Measurements from ENCODE around the gene CDH10. TPM values are rescaled to one million over a fixed set of nuclear protein-coding genes. Genes with fewer than 3 reads are reported as not detected.

The CDH10 gene
- polyA plus RNA-seq, 1 donor from 2014 or later, result 5.3 TPM

DNA sequence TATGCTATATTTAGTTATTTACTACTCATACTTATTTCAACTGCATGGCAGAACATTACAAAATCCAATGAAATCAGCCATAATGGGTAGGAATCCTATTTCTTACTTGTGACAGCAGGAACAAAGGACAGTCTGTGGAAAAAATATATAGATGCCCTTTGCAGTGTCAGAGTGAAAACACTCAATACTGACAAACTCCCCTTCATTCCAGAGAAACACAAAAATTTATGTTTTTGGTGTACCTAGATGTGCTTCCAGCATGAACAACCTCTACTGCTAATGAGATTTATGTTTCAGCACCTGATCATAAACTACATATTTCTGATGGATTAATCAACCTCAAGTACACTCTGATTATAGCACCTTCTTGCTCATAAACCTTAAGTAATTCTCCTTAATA, 132.4 kb downstream of the CDH10 start:
- no peak overlapping the region for H3K27ac ChIP-seq (ENCODE audit: low read length)
- no peak overlapping the region for H3K4me2 ChIP-seq (ENCODE audit: low read length)
- no peaks in the 10 kb centered on the region for H3K9me2 ChIP-seq (ENCODE audit: insufficient read depth, low read length)
- H3F3A ChIP-seq (ENCODE audit: insufficient read depth, low read length, poor library complexity, severe bottlenecking), result no peaks in the 10 kb centered on the region
- H2AFZ ChIP-seq (ENCODE audit: low read depth, low read length), result no peak overlapping the region
- H3K4me3 ChIP-seq (ENCODE audit: low read length), result no peak overlapping the region
- no peaks in the 10 kb centered on the region for H4K20me1 ChIP-seq (ENCODE audit: insufficient read depth)
- H3K79me2 ChIP-seq (replicated peaks; ENCODE audit: insufficient read depth, low read length), result no peaks in the 10 kb centered on the region
- H3K36me3 ChIP-seq (ENCODE audit: insufficient read depth, low read length), result no peaks in the 10 kb centered on the region
- H3K27me3 ChIP-seq (ENCODE audit: insufficient read depth, low read depth, low read length), result no peaks in the 10 kb centered on the region
- H3K9ac ChIP-seq (ENCODE audit: low read length), result no peak overlapping the region
- H3K9me3 ChIP-seq (ENCODE audit: low read length), result no peaks in the 10 kb centered on the region
- no peak for TF ChIP-seq POLR2AphosphoS5 (IDR thresholded peaks at IDR 0.05)

- no peak overlapping the region for H2AFZ ChIP-seq (ENCODE audit: low read depth, low read length)
- H3K4me3 ChIP-seq (ENCODE audit: low read length), result no peak overlapping the region
- no peaks in the 10 kb centered on the region for H3K27me3 ChIP-seq (ENCODE audit: insufficient read depth, low read depth, low read length)
- no peaks in the 10 kb centered on the region for H4K20me1 ChIP-seq (ENCODE audit: insufficient read depth)
- TF ChIP-seq REST (IDR thresholded peaks at IDR 0.05; ENCODE audit: borderline replicate concordance), result no peak
- no peak for TF ChIP-seq EZH2 (IDR thresholded peaks at IDR 0.05; ENCODE audit: borderline replicate concordance, insufficient read depth, low read length, poor library complexity, severe bottlenecking)
- no peak for TF ChIP-seq TAF1 (IDR thresholded peaks at IDR 0.05; ENCODE audit: low read depth)
- TF ChIP-seq EP300 (conservative IDR thresholded peaks at IDR 0.05; ENCODE audit: poor library complexity, severe bottlenecking), result no peak
- TF ChIP-seq MXI1 (conservative IDR thresholded peaks at IDR 0.05; ENCODE audit: poor library complexity, severe bottlenecking), result no peak
- no peak for TF ChIP-seq SMC3 (conservative IDR thresholded peaks at IDR 0.05; ENCODE audit: poor library complexity)
- TF ChIP-seq RAD21 (conservative IDR thresholded peaks at IDR 0.05), result no peak
- no peak for TF ChIP-seq CTCF (IDR thresholded peaks at IDR 0.05; ENCODE audit: poor library complexity, severe bottlenecking)
- TF ChIP-seq POLR2AphosphoS5 (IDR thresholded peaks at IDR 0.05), result no peak
- no peaks in the 10 kb centered on the region for H3F3A ChIP-seq (ENCODE audit: insufficient read depth, low read length, poor library complexity, severe bottlenecking)
- H3K79me2 ChIP-seq (replicated peaks; ENCODE audit: insufficient read depth, low read length), result no peaks in the 10 kb centered on the region
- H3K9me3 ChIP-seq (ENCODE audit: low read length), result no peaks in the 10 kb centered on the region
- H3K9ac ChIP-seq (ENCODE audit: low read length), result no peak overlapping the region
- H3K4me2 ChIP-seq (ENCODE audit: low read length), result no peak overlapping the region
- no peak overlapping the region for H3K27ac ChIP-seq (ENCODE audit: low read length)
- no peaks in the 10 kb centered on the region for H3K9me2 ChIP-seq (ENCODE audit: insufficient read depth, low read length)
- H3K36me3 ChIP-seq (ENCODE audit: insufficient read depth, low read length), result no peaks in the 10 kb centered on the region
These were observed 134.2 kb downstream of the CDH10 start for GRCh38 chr5:24510523-24510988.

DNA sequence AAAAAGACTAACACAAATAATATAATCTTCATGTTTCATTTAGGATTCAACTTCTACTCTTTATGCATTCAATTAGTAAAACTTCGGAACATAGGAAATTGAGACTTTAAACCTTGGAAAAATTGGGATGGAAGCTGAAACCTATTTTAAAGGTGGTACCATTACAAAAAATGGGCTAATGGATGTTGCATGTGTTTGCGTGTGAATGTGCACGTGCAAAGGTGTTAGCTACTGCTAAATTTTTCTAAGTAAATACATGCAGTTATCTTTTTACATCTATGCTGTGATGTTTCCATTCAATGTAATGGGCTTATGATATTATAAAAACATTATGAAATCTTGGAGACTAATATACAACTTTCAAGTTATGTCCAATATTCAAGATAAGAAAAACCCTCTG, 134.8 kb downstream of the CDH10 start:
- H3F3A ChIP-seq (ENCODE audit: insufficient read depth, low read length, poor library complexity, severe bottlenecking), result no peaks in the 10 kb centered on the region
- no peaks in the 10 kb centered on the region for H3K36me3 ChIP-seq (ENCODE audit: insufficient read depth, low read length)
- no peak overlapping the region for H2AFZ ChIP-seq (ENCODE audit: low read depth, low read length)
- H3K9me3 ChIP-seq (ENCODE audit: low read length), result no peaks in the 10 kb centered on the region
- H3K4me3 ChIP-seq (ENCODE audit: low read length), result no peak overlapping the region
- H3K9me2 ChIP-seq (ENCODE audit: insufficient read depth, low read length), result no peaks in the 10 kb centered on the region
- no peaks in the 10 kb centered on the region for H3K79me2 ChIP-seq (replicated peaks; ENCODE audit: insufficient read depth, low read length)
- H3K4me2 ChIP-seq (ENCODE audit: low read length), result no peak overlapping the region
- TF ChIP-seq REST (IDR thresholded peaks at IDR 0.05; ENCODE audit: borderline replicate concordance) (no peak), MXI1 (conservative IDR thresholded peaks at IDR 0.05; ENCODE audit: poor library complexity, severe bottlenecking) (no peak), EP300 (conservative IDR thresholded peaks at IDR 0.05; ENCODE audit: poor library complexity, severe bottlenecking) (no peak), RAD21 (conservative IDR thresholded peaks at IDR 0.05) (no peak), CTCF (IDR thresholded peaks at IDR 0.05; ENCODE audit: poor library complexity, severe bottlenecking) (no peak)
- no peaks in the 10 kb centered on the region for H4K20me1 ChIP-seq (ENCODE audit: insufficient read depth)
- H3K9ac ChIP-seq (ENCODE audit: low read length), result no peak overlapping the region
- H3K27ac ChIP-seq (ENCODE audit: low read length), result no peak overlapping the region
- H3K27me3 ChIP-seq (ENCODE audit: insufficient read depth, low read depth, low read length), result no peaks in the 10 kb centered on the region

All from neural cell (in vitro differentiated cells).